Kidney glomerular epithelial cell (primary cell): ENCODE measurements around the gene ACTRT1.
A peak's percentile ranks its signal among the peaks of the same experiment; 100 is the strongest.

ENCODE experiments used
- DNase-seq: peaks from one replicate; lab custom pipeline; 2025; lab: John Stamatoyannopoulos, UW

Gene ACTRT1

DNA sequence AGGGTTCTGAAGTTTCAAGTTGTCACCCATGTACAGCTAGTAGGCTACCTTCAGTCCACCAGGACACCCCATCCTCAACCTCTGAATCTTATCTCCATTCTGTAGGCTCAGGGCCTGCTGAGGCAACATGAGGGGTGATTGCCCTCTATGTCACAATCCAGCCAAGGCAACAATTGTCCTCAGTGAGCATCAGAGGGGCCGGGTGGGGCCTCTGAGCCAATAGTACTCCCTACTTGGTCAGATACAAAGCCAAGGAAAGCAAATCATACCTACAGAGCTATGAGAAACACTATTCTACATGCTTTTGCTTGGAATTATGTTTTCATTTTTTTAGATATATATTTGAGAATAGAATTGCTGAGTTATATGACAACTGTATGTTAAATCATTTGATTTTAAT is at the start of gene ACTRT1:
Gene ACTRT1, minus strand, starts transcription at position 101 of the 400 bp plus-strand sequence. CDS start 197 bp downstream, outside the sequence.
- DNase-seq, result no peak

DNA sequence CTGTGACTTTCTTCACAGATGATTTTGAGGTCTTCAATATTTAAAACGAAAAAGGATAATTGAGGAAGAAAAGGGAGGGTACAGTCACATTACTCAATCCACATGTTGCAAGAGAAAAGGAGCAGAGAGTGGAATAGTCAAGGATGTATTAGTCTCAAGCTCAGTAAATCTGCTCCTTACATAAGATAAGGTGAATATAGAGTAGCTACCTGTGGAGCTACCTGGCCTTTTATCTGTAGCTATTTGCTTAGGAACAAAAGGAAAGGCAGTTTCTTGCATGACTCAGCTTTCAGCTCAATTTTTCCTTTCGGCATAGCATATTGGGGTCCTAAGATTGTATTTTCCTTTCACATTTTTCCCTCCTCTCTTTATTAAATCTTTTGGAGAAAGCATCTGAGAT is 26.3 kb upstream of the ACTRT1 start:
- DNase-seq, result no peak

DNA sequence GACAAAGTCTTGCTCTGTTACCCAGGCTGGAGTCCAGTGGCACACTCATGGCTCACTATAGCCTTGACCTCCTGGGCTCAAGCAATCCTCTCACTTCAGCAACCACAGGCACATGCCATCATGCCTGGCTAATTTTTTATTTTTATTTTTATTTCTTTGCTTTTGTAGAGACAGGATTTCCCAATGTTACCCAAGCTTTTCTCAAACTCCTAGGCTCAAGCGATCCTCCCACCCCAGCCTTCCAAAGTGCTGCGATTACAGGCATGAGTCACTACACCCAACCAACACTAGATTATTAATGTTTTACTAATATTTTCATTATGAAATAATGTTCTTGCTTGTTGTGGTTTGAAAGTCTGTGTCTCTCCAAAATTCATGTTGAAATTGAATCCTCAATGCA is 5.2 kb upstream of the ACTRT1 start:
- DNase-seq, result no peak

DNA sequence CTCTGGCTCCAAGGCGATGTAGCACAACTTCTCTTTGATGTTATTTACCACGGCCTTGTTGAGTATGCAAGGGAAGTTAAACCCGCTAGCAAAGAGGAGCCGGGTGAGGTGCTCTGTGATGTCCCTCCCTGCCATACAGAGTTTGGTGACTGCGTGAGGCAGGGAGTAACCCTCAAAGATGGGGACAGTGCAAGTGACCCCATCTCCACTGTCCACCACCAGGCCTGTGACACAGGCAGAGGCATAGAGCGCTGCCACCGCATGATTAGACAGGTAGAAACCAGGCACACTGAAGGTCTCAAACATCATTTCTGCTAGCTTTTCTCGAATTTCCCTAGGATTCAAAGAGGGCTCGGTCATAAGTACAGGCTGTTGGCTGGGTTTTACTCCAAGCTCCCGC is 677 bp downstream of the ACTRT1 start:
- no peak for DNase-seq

DNA sequence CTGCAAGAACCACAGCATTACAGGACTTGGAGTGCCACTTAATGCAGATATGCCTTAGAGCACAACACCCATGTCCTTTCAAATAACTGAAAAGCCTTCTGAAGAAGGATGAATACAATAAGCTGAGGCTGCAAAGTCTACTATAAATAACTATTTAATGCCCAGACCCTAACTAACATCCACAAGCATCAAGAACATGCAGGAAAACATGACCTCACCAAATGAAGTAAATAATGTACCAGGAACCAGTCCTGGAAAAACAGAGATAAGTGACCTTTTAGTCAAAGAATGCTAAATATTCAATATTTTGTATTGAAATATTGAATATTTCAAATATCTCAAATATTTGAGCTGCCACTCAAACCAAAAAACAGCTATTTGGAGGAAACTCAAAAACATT is 16.9 kb downstream of the ACTRT1 start:
- DNase-seq, result no peak

DNA sequence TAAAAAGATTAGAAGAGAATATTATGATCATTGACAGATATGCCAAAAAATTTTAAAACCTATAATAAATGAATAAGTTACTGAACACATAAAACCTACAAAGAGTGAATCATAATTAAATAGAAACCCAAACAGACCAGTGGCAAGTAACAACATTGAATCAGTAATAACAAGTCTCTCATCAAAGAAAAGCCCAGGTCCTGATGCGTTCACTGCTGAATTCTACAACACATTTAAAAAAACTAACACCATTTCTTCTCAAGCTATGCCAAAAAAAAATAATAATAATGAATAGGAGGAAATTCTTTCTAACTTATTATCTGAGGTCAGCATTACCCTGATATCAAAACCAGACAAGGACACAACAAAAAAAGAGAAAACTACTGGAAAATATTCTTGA is 30.6 kb downstream of the ACTRT1 start:
- DNase-seq, result no peak

DNA sequence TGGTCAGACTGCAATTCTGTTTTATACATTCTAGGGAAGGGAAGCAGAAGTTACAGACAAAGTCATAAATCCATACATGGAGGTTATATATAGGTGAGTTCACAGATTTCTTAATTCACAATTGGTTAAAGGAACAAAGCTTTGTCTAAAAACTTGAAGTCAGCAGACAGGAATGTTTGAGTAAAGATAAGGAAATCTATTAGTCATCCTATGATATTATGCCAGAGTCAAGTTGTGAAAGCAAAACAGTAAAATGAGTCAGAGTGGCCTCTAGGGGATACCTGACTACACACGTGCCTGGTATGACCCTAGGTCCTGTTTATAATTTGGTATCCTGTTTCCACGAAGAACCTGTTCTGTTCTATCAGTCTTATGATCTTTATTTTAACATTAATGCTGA is 31.5 kb downstream of the ACTRT1 start:
- DNase-seq, result peak; percentile 61

DNA sequence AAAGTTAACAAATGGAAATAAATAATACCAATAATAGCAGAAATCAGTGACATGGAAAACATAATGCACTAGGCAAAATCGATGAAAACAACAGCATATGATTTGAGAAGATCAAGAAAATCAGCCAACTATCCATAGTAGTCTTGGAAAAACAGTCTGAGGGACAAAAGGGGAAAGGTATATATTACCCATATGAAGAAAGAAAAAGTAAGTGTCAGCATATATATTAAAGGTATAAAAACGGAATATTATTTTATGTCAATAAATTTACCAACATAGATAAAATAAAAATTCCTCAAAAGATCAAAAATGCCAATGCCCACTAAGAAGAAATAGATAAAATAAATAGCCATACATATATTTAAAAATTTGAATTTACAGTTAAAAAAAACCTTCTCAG is 33.0 kb downstream of the ACTRT1 start:
- no peak for DNase-seq

DNA sequence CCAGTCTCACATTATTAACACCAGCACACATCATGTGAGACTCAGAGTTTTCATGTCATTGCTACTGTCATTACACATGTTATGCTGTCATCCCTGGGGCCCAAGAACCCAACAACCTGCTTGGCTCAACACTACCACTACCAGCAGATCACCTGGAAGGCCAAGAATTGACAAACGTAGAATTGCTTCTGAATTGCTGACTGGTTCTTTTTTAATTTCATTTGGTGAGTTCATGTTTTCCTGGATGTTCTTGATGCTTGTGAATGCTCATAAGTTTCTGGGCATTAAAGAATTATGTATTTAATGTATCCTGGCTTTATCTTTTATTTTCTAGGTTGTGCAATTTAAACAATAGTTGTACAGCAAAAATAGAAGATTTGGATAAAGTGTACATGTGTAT is 40.2 kb downstream of the ACTRT1 start:
- no peak for DNase-seq

DNA sequence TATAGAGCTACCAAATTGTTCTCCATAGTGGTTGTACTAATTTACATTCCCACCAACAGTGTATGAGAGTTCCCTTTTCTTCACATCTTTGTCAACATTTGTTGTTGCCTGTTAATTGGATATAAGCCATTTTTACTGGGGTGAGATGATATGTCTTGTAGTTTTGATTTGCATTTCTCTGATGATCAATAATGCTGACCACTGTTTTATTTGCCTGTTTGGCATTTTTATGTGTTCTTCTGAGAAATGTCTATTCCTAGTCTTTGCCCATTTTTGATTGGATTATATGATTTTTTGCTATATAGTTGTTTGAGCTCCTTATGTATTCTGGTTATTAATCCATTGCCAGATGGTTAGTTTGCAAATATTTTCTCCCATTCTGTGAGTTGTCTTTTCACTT is 44.3 kb downstream of the ACTRT1 start:
- DNase-seq, result no peak
